K562 (cell line): Measurements from ENCODE around the gene EP300. TPM values are rescaled to one million over a fixed set of nuclear protein-coding genes. Genes with fewer than 3 reads are reported as not detected.

Source experiments
- ATAC-seq: fragments of 200-7000 bp; cut with Tn5 transposase; 3 replicates; pipeline ENCODE4 v1.9.1; 2020; ENCODE audit warnings: moderate library complexity
- BruUV-seq: library from RNA; stranded (reverse); fragments of 400-500 nt; replicated peaks from 2 replicates; lab custom pipeline; 2021; lab: Mats Ljungman, UMichigan
- CTCF ChIA-PET: fragments of 300-600 bp; formaldehyde crosslinking; extraction: SDS; loops from one replicate; lab custom pipeline; 2021; ENCODE audit warnings: low intra/inter-chr PET ratio; lab: Yijun Ruan, JAX
- POLR2A ChIA-PET: fragments of 300-600, 350-650 bp; sonication (Branson Sonifier 250); formaldehyde crosslinking; extraction: SDS; loops from one replicate; lab custom pipeline; 2021; ENCODE audit warnings: antibody characterized with exemption, inconsistent platforms; lab: Yijun Ruan, JAX
- DNase-seq, 4 experiments: peaks; one replicate each; pipeline versions ENCODE4 v3.0.0 to v3.0.0-alpha.2; 2011 to 2018; ENCODE audit warnings: low spot score in 3 of 4, mixed read lengths in 3 of 4; ENCODE audit errors: extremely low read depth in 1 of 4
- FAIRE-seq: peaks from 2 replicates; lab custom pipeline; 2011; peaks lifted over from hg19 to GRCh38; lab: Jason Lieb, UNC
- H2AFZ ChIP-seq: 2 replicates; pipeline ENCODE4 v1.6.0; 2011; ENCODE audit warnings: low read depth, low read length, control low read depth, inconsistent platforms
- H3K27ac ChIP-seq: fragments of 200-600 bp; 3 replicates; pipeline ENCODE4 v1.8.0; 2011; ENCODE audit warnings: low read depth, mild to moderate bottlenecking, control low read depth, inconsistent platforms, low read length, moderate library complexity, mixed read lengths; ENCODE audit errors: extremely low read depth
- H3K27me3 ChIP-seq, 2 experiments: fragments of 300-600 bp in 1 of 2; 2 replicates in 1 of 2; 3 replicates in 1 of 2; pipeline versions ENCODE4 v1.6.0 to v1.8.0; 2011; ENCODE audit warnings: inconsistent platforms in 2 of 2, low read length in 2 of 2, mild to moderate bottlenecking in 1 of 2, mixed read lengths in 1 of 2, moderate library complexity in 1 of 2; ENCODE audit not compliant: control insufficient read depth in 2 of 2, insufficient read depth in 2 of 2
- H3K36me3 ChIP-seq: fragments of 300-600 bp; 3 replicates; pipeline ENCODE4 v1.8.0; 2011; ENCODE audit warnings: mild to moderate bottlenecking, low read length, inconsistent platforms; ENCODE audit not compliant: control insufficient read depth, insufficient read depth
- H3K4me1 ChIP-seq, 2 experiments: fragments of 200-600 bp in 1 of 2; replicated peaks in 1 of 2; 2 replicates in 1 of 2; 3 replicates in 1 of 2; pipeline versions ENCODE4 v1.5.1 to v1.8.0; 2011; ENCODE audit warnings: inconsistent platforms in 2 of 2, low read length in 2 of 2, mild to moderate bottlenecking in 1 of 2, mixed read lengths in 1 of 2, moderate library complexity in 1 of 2; ENCODE audit not compliant: control insufficient read depth in 2 of 2, insufficient read depth in 2 of 2
- H3K4me2 ChIP-seq: 2 replicates; pipeline ENCODE4 v1.6.1; 2011; ENCODE audit warnings: low read length, control low read depth, inconsistent platforms, mixed read lengths; ENCODE audit not compliant: insufficient read depth
- H3K4me3 ChIP-seq: fragments of 200-600 bp; sonication (generic), shearing (Covaris generic); 2 replicates; pipeline ENCODE4 v1.5.1; 2016; ENCODE audit warnings: control low read depth, inconsistent platforms
- H3K79me2 ChIP-seq: fragments of 200-600 bp; 3 replicates; pipeline ENCODE4 v1.8.0; 2011; ENCODE audit warnings: low read length, inconsistent platforms; ENCODE audit not compliant: control insufficient read depth, insufficient read depth
- H3K9ac ChIP-seq, 2 experiments: 2 replicates each; pipeline versions ENCODE4 v1.6.0 to v1.6.1; 2011; ENCODE audit warnings: low read depth in 2 of 2, low read length in 2 of 2, control low read depth in 1 of 2, inconsistent platforms in 1 of 2, mild to moderate bottlenecking in 1 of 2, mixed read lengths in 1 of 2; ENCODE audit not compliant: insufficient read depth in 1 of 2
- H3K9me1 ChIP-seq: one replicate; pipeline ENCODE4 v1.6.0; 2011; ENCODE audit warnings: inconsistent platforms, mild to moderate bottlenecking, low read length, moderate library complexity; ENCODE audit not compliant: control insufficient read depth, insufficient read depth
- H3K9me3 ChIP-seq: replicated peaks from 2 replicates; pipeline ENCODE4 v1.5.1; 2011; ENCODE audit warnings: low read depth, low read length, inconsistent platforms; ENCODE audit not compliant: control insufficient read depth, insufficient read depth
- H4K20me1 ChIP-seq: replicated peaks from 2 replicates; pipeline ENCODE4 v1.6.1; 2011; ENCODE audit warnings: low read length, inconsistent platforms, mixed read lengths; ENCODE audit not compliant: control insufficient read depth, insufficient read depth
- BHLHE40 ChIP-seq: IDR thresholded peaks from 2 replicates; pipeline ENCODE4 v1.6.1; 2011; ENCODE audit warnings: low read length, improper control_type of control experiment
- DPF2 ChIP-seq: fragments of 450-650 bp; IDR thresholded peaks from 2 replicates; pipeline ENCODE4 v1.6.1; 2016
- HLTF ChIP-seq: fragments of 450-650 bp; IDR thresholded peaks from 2 replicates; pipeline ENCODE4 v1.6.1; 2016
- ZNF143 ChIP-seq: sonication (generic); formaldehyde crosslinking; IDR thresholded peaks from 2 replicates; pipeline ENCODE4 v1.9.0; 2022; ENCODE audit warnings: mild to moderate bottlenecking, missing genetic modification reagents
- WGBS: fragments of 100-300 bp; shearing (Covaris generic); methylation state at CpG from one replicate; pipeline ENCODE4 v1.1.6; 2016; ENCODE audit warnings: low coverage, mixed read lengths; ENCODE audit not compliant: insufficient coverage; ENCODE audit errors: missing lambda C conversion rate; 5-methylcytosine and 5-hydroxymethylcytosine counted together
- in situ Hi-C: fragments of 300-500 bp; cut with MboI; formaldehyde crosslinking; loops from 4 replicates; pipeline ENCODE4 v1.15.0; 2018; ENCODE audit warnings: inconsistent platforms, mixed read lengths
- intact Hi-C: fragments of 100-400 bp; cut with micrococcal nuclease; formaldehyde crosslinking; loops from 2 replicates; pipeline ENCODE4 v1.14.2; 2022
- polyA plus RNA-seq, 8 experiments: library from polyadenylated mRNA; depleted of rRNA in 4 of 8; stranded (reverse) in 5 of 8; unstranded in 3 of 8; fragments of >200 nt; fragmentation: Nextera tagmentation in 2 of 8; fragmentation: Illumina TruSeq in 1 of 8; extraction: Ambion mirVana in 2 of 8; extraction: Trizol in 1 of 8; gene quantifications; 2 replicates each; pipeline versions ENCODE4 v1.2.1 to v1.2.3, GENCODE V29; 2011 to 2014; ENCODE audit warnings: inconsistent platforms in 1 of 8, missing spikeins in 1 of 8
- total RNA-seq, 7 experiments: library from RNA; depleted of rRNA in 6 of 7; stranded (reverse); fragments of >200 nt in 6 of 7; fragmentation: Illumina TruSeq in 2 of 7; extraction: Trizol in 2 of 7; gene quantifications; 2 replicates each; pipeline versions ENCODE4 v1.2.1 to v1.2.3, GENCODE V29; 2011 to 2021; ENCODE audit warnings: low replicate concordance in 1 of 7
- TF ChIP-seq, protein P1 (sequence below): fragments of 450-650 bp; IDR thresholded peaks from 2 replicates; pipeline ENCODE4 v1.6.1; 2016; ENCODE audit warnings: mild to moderate bottlenecking, moderate library complexity

The EP300 gene
- total and polyA plus RNA-seq, 9 of the 15 experiments (the other 6 are each of a cell fraction or from before 2014, with no cell fraction given), result 2.2 to 28.6 (median 10.9) TPM

DNA sequence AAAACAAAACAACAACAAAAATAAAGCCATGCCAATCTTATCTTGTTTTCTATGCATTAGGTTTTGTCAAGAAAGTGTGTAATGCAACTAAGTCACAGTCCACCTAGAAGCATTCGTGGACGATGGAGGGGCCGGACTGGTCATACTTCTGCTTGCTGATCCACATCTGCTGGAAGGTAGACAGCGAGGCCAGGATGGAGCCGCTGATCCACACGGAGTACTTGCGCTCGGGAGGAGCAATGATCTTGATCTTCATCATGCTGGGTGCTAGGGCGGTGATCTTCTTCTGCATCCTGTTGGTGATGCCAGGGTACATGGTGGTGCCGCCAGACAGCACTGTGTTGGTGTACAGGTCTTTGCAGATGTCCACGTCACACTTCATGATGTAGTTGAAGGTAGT, 18.3 kb upstream of the EP300 start:
- Histone ChIP-seq H3K4me2 (no peak overlapping the region), H3K79me2 (no peaks in the 10 kb centered on the region), H3K4me1 (peaks cover 0 to 6% of the 10 kb centered on the region in 2 experiments; a peak in 2 of 5 replicates), H3K9me1 (no peaks in the 10 kb centered on the region), H3K9ac (no peak overlapping the region), H2AFZ (no peak overlapping the region), H3K27ac (no peak overlapping the region), H3K9me3 (no peaks in the 10 kb centered on the region), H4K20me1 (no peaks in the 10 kb centered on the region), H3K27me3 (peaks cover 12 to 25% of the 10 kb centered on the region in 2 experiments), H3K36me3 (no peaks in the 10 kb centered on the region), H3K4me3 (no peak overlapping the region)
- intact Hi-C loops, result no loop called here
- WGBS, result 15% methylated on average over 11 of the region's 11 CpGs
- ATAC-seq (no peak), DNase-seq (no peak), FAIRE-seq (no peak)
- no TSS peak for BruUV-seq
- CTCF ChIA-PET, result no interaction called here
- POLR2A ChIA-PET, result no interaction called here
- in situ Hi-C loops, result no loop called here
- TF ChIP-seq ZNF143 (CRISPR knock-in tag) (no peak), HLTF (no peak)

GRCh38 chr22:41074466-41074865, 17.9 kb upstream of the EP300 start:
- Histone ChIP-seq H3K27ac (no peak overlapping the region), H3K9me3 (no peaks in the 10 kb centered on the region), H3K4me2 (no peak overlapping the region), H3K79me2 (no peaks in the 10 kb centered on the region), H3K9me1 (no peaks in the 10 kb centered on the region), H3K36me3 (no peaks in the 10 kb centered on the region), H3K4me3 (no peak overlapping the region), H3K27me3 (peaks cover 12 to 25% of the 10 kb centered on the region in 2 experiments), H4K20me1 (no peaks in the 10 kb centered on the region), H3K9ac (0 out of 4 replicates have a peak overlapping the region, but pooled peaks of 1 of the 2 experiments have one; percentile 8), H2AFZ (no peak overlapping the region), H3K4me1 (peaks cover 0 to 6% of the 10 kb centered on the region in 2 experiments; a peak in 1 of 5 replicates)
- no TSS peak for BruUV-seq
- ChIA-PET CTCF (no interaction called here), POLR2A (interaction anchor here (0.6 to 1.0 kb wide), 2 partner anchors 12 to 76 kb away, joined by 3 read pairs; no protein-coding TSS in a partner anchor)
- ATAC-seq (no peak; the same call in 2 of the 3 replicates), FAIRE-seq (no peak), DNase-seq (no peak)
- 10% methylated on average over 12 of the region's 22 CpGs for WGBS
- intact Hi-C loops (no loop called here), in situ Hi-C loops (no loop called here)
- TF ChIP-seq HLTF (no peak), BHLHE40 (no peak), DPF2 (no peak)
- TF ChIP-seq, protein P1, sequence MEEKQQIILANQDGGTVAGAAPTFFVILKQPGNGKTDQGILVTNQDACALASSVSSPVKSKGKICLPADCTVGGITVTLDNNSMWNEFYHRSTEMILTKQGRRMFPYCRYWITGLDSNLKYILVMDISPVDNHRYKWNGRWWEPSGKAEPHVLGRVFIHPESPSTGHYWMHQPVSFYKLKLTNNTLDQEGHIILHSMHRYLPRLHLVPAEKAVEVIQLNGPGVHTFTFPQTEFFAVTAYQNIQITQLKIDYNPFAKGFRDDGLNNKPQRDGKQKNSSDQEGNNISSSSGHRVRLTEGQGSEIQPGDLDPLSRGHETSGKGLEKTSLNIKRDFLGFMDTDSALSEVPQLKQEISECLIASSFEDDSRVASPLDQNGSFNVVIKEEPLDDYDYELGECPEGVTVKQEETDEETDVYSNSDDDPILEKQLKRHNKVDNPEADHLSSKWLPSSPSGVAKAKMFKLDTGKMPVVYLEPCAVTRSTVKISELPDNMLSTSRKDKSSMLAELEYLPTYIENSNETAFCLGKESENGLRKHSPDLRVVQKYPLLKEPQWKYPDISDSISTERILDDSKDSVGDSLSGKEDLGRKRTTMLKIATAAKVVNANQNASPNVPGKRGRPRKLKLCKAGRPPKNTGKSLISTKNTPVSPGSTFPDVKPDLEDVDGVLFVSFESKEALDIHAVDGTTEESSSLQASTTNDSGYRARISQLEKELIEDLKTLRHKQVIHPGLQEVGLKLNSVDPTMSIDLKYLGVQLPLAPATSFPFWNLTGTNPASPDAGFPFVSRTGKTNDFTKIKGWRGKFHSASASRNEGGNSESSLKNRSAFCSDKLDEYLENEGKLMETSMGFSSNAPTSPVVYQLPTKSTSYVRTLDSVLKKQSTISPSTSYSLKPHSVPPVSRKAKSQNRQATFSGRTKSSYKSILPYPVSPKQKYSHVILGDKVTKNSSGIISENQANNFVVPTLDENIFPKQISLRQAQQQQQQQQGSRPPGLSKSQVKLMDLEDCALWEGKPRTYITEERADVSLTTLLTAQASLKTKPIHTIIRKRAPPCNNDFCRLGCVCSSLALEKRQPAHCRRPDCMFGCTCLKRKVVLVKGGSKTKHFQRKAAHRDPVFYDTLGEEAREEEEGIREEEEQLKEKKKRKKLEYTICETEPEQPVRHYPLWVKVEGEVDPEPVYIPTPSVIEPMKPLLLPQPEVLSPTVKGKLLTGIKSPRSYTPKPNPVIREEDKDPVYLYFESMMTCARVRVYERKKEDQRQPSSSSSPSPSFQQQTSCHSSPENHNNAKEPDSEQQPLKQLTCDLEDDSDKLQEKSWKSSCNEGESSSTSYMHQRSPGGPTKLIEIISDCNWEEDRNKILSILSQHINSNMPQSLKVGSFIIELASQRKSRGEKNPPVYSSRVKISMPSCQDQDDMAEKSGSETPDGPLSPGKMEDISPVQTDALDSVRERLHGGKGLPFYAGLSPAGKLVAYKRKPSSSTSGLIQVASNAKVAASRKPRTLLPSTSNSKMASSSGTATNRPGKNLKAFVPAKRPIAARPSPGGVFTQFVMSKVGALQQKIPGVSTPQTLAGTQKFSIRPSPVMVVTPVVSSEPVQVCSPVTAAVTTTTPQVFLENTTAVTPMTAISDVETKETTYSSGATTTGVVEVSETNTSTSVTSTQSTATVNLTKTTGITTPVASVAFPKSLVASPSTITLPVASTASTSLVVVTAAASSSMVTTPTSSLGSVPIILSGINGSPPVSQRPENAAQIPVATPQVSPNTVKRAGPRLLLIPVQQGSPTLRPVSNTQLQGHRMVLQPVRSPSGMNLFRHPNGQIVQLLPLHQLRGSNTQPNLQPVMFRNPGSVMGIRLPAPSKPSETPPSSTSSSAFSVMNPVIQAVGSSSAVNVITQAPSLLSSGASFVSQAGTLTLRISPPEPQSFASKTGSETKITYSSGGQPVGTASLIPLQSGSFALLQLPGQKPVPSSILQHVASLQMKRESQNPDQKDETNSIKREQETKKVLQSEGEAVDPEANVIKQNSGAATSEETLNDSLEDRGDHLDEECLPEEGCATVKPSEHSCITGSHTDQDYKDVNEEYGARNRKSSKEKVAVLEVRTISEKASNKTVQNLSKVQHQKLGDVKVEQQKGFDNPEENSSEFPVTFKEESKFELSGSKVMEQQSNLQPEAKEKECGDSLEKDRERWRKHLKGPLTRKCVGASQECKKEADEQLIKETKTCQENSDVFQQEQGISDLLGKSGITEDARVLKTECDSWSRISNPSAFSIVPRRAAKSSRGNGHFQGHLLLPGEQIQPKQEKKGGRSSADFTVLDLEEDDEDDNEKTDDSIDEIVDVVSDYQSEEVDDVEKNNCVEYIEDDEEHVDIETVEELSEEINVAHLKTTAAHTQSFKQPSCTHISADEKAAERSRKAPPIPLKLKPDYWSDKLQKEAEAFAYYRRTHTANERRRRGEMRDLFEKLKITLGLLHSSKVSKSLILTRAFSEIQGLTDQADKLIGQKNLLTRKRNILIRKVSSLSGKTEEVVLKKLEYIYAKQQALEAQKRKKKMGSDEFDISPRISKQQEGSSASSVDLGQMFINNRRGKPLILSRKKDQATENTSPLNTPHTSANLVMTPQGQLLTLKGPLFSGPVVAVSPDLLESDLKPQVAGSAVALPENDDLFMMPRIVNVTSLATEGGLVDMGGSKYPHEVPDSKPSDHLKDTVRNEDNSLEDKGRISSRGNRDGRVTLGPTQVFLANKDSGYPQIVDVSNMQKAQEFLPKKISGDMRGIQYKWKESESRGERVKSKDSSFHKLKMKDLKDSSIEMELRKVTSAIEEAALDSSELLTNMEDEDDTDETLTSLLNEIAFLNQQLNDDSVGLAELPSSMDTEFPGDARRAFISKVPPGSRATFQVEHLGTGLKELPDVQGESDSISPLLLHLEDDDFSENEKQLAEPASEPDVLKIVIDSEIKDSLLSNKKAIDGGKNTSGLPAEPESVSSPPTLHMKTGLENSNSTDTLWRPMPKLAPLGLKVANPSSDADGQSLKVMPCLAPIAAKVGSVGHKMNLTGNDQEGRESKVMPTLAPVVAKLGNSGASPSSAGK, result peak; percentile 32; the same call in 1 of the 2 replicates
